Caki2 (cell line): ENCODE data around the gene CERS4. TPM values are rescaled to one million over a fixed set of nuclear protein-coding genes. Genes with fewer than 3 reads are reported as not detected.
"Not testable (repeated sequence)": the region's sequence is repeated elsewhere in the genome, so short reads cannot be mapped to it uniquely, and the experiment has no call there.

Source experiments
- DNase-seq: peaks from one replicate; pipeline ENCODE4 v3.0.0-alpha.2; 2015; ENCODE audit warnings: low read depth
- in situ Hi-C: cut with HindIII; loops from 2 replicates; pipeline ENCODE4 v1.10.0; 2016; ENCODE audit warnings: low sequenced_read_pairs, low pct_unique_long_range_greater_than_20kb, mixed read lengths
- total RNA-seq: library from RNA; depleted of rRNA; stranded (reverse); fragments of >200 nt; shearing (Covaris generic); gene quantifications from 2 replicates; pipeline ENCODE4 v1.2.3, GENCODE V29; 2014; ENCODE audit warnings: low replicate concordance; rRNA removed

Gene CERS4, protein sequence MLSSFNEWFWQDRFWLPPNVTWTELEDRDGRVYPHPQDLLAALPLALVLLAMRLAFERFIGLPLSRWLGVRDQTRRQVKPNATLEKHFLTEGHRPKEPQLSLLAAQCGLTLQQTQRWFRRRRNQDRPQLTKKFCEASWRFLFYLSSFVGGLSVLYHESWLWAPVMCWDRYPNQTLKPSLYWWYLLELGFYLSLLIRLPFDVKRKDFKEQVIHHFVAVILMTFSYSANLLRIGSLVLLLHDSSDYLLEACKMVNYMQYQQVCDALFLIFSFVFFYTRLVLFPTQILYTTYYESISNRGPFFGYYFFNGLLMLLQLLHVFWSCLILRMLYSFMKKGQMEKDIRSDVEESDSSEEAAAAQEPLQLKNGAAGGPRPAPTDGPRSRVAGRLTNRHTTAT
- total RNA-seq: 1.8 and 4.4 TPM in 2 replicates

DNA sequence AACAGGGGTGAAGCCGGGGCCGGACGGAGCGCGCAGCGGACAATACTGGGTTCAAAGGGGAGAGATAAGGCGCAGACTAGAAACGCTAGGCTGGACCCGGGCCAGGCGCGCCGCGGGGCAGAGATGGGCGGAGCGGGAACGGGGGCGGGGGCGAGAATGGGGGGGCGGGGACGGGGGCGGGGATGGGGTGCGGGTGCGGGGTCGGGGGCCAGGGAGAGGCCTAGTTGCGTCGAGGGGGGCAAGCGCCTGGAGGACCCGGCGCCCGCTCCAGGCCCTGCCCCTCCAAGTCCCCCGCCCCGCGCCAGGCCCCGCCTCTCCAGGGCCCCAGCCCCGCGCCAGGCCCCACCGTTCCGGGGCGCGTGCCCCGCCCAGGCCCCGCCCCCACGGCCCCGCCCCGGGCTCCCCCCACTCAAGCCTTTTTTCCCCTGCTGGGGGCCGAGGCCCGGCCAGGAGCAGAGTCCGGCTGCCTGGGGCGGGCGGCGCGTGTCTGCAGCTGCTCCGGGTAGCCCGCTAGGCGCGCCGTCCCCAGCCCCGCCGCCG lies at the start of gene CERS4:
Gene CERS4 (plus strand): TSS at position 449 of the 540 bp plus-strand sequence. CDS start 41,707 bp downstream, outside the sequence.
- DNase-seq: no peak

DNA sequence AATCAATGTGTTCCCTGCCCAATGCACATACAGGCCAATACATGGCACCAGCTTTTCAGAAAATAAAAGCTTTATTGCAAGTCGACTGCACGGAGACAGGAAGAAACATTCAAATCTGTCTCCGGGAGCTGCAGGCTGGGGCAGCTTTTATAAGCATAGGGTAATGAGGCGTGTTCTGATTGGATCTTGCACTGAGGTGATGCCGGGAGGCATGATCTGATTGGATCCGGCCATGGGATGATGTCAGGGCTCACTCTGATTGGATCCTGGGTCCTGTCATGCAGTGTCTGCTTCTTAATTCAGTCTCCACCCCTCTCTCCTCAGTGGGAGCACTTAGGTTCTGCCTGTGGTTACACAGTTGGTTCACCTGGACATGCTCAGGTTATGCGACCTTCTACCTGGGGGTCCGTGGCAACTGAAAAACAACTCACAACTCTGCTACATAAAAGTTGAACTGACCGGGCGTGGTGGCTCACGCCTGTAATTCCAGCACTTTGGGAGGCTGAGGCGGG lies 48.0 kb upstream of the CERS4 start:
- peak; percentile 38 for DNase-seq
- in situ Hi-C loops: no loop called here

More for the DNA sequence above, at the start of gene CERS4:
- in situ Hi-C loops: no loop called here

DNA sequence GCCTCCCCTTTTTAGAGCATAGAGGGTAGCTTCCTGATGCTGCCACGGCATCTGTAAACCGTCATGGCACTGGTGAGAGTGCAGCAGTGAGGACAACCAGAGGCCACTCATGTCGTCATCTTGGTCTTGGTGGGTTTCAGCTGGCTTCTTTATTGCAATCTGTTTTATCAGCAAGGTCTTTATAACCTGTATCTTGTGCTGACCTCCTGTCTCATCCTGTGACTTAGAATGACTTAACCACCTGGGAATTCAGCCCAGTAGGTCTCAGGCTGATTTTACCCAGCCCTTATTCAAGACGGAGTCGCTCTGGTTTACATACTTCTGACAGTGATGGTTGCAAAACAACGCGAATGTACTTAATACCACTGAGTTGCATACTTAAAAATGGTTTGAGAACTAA lies 45.4 kb upstream of the CERS4 start:
- in situ Hi-C loops: no loop called here

DNA sequence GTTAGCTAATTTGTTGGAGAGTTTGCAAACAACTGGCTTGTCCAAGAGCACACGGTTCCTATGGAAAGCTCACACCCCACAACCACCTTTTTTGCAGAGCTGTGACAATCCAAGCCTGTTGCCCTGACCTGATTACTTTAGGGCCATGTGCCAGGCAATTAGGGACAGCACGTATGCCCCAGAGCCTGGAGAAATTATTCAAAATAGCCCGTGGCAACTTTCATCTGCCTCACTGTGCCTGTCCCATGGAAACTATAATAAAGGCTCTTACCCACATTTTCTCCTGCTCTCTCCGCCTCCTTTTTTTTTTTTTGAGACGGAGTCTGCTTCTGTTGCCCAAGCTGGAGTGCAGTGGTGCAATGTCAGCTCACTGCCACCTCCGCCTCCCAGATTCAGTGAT lies 41.2 kb upstream of the CERS4 start:
- DNase-seq: no peak
- in situ Hi-C loops: no loop called here

More for the DNA sequence above, 45.4 kb upstream of the CERS4 start:
- DNase-seq: no peak

DNA sequence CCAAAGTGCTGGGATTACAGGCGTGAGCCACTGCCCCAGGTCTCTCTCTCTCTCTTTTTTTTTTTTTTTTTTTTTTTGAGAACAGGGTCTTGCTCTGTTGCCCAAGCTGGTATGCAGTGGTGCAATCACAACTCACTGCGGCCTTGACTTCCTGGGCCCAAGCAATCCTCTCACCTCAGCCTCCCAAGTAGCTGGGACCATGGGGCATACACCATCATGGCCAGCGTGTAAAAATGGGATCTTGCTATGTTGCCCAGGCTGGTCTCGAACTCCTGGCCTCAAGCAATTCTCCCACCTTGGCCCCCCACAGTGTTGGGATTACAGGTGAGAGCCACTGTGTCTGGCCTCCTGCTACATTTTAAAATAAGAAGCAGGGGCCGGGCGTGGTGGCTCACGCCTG lies 40.6 kb upstream of the CERS4 start:
- in situ Hi-C loops: no loop called here
- DNase-seq: no peak

DNA sequence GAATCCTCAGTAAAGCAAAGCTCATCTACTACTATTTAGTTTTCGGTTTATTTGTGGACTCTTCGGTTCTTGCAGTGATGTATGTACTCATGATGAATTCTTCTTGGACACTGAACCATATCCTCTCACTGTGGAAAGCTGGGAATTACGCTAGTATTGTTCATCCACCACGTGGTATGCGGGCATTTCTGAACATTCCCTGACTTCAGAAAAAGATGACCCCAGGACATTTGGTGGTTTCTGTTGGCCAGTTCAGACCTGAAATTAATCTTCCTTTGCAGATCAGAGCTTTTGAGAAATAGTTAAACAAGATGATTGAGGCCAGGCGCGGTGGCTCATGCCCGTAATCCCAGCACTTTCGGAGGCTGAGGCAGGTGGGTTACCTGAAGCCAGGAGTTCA lies 34.5 kb upstream of the CERS4 start:
- peak; percentile 93 for DNase-seq
- in situ Hi-C loops: no loop called here

DNA sequence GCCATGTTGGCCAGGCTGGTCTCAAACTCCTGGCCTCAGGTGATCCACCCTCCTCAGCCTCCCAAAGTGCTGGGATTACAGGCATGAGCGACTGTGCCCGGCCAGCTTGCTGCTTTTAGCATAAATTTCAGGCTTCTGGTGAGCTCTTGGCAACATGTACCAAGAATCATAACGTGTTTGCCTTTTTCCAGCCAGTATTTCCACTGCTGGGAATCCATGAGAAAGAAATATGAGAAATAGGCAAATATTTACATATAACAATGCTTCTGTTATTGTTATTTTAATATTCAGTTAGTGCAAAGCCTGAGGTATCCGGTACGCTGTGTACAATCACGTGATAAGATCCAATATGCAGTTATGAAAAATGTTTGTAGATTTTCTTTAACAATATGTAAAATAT lies 29.2 kb upstream of the CERS4 start:
- in situ Hi-C loops: no loop called here
- no peak for DNase-seq

DNA sequence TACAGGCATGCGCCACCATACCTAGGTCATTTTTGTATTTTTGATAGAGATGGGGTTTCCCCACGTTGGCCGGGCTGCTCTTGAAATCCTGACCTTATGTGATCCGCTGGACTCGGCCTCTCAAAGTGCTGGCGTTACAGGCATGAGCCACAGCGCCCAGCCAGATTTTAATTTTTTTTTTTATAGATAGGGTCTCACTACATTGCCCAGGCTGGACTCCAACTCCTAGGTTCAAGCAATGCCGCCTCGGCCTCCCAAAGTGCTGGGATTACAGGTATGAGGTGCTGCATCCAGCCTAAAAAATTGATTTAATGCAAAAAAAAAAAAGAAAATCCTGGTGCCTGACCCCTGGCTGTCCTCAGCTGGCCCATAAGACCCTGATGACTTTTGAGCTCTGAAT lies 24.9 kb upstream of the CERS4 start:
- in situ Hi-C loops: no loop called here
- DNase-seq: no peak

DNA sequence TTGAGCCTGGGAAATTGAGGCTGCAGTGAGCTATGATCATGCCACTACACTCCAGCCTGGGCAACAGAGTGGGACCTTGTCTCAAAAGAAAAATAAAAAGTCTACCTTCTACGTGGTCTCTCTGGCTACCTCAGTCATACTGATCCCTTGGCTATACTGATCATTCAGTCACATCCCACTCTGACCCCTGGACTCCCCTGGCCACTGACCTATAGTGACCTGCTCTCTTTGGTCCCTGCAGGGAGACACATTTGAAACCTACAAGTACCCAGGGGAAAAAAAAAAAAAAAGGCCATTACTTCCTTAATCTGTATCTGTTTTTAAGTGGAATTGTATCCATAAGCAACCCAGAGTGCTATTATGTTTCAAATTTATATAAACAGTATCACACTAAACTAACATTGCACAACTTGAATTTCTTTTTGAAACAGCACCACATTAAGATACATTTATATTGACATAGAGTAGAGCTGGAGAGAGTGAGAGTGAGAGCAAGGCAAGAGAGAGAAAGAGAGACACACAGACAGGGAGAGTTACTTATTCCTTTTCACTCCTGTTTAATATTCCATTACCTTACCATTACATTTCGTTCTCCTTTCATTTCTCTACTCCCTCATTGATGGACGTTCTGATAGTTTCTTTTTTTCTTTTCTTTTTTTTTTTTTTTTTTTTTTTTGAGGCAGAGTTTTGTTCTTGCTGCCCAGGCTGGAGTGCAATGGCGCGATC lies 23.7 kb upstream of the CERS4 start:
- in situ Hi-C loops: no loop called here
- no peak for DNase-seq

DNA sequence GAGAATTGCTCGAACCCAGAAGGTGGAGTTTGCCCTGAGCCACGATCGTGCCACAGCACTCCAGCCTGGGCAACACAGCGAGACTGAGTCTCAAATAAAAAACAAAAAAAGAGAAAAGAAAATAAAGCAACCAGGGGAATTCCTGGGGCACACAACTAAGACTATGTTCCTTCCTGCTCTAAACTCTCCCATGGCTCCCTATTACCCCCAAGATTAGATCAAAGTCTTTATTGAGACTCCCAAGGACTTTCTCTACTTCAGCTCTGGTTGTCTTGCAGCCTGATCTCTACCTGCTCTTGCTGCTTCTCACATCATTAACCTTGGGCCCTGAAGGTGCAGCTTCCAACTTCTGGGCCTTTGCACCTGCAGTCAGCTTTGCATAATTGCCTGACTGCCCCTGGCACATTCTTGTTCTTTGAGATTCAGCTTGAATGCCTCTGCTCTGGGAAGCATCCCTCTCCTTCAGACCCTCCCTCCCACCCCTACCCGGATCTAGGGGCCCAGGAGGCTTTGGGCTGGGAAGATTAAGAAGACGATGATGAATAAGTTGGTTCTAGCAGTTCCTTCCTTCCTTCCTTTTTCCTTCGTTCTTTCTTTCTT lies 16.8 kb upstream of the CERS4 start:
- DNase-seq: no peak
- in situ Hi-C loops: no loop called here

DNA sequence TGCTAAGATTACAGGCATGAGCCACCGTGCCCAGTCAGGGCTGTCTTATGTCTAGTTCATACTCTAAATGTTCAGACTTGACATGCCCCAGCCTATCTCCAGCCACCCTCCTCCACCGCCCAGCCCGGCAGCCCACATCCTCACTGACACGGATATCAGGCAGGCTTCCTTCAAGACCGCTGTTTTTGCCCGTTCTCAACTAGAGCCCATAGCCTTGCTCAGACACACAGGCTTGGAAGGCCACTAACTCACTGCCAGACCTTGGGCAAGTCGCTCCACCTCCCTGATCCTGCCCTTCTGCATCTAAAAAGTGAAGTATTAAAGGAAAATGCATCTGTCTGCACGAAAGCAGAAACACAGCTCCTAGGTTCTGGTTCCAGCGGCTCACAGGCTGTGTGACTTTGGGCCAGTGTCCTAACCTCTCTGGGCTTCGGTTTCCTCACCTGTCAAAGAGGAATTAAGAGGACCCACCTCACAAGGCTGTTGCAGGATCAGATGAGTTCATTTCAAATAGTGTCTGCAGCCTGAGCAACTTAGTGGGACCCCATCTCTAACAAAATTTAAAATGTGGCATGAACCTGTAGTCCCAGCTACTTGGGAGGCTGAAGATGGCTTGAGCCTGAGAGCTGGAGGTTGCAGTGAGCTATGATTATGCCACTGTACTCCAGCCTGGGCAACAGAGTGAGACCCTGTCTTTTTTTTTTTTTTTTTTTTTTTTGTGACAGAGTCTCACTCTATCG lies 14.5 kb upstream of the CERS4 start:
- in situ Hi-C loops: no loop called here
- no peak for DNase-seq

DNA sequence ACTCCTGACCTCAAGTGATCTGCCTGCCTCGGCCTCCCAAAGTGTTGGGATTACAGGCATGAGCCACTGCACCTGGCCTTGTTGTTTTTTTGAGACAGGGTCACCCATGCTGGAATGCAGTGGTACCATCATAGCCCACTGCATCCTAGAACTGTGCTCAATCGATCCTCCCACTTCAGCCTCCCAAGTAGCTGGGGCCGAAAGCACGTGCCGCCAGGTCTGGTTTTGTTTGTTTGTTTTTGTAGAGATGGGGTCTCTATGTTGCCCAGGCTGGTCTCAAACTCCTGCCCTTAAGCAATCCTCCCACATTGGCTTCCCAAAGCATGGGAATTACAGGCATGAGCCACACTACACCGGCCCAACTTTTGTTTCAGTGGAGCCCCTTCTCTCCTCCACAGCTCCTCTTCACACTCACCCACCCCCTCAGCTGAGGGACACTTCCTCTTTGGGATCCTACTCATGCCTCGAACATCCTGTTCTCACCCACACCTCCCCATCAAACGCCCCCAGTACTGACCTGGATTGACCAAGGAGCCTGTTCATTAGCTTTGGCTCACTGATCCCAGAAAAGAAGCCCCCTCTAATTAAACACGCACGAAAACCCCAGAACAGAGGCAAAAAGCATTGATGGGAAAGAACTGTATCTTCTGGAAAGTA lies 12.8 kb upstream of the CERS4 start:
- in situ Hi-C loops: no loop called here
- no peak for DNase-seq

DNA sequence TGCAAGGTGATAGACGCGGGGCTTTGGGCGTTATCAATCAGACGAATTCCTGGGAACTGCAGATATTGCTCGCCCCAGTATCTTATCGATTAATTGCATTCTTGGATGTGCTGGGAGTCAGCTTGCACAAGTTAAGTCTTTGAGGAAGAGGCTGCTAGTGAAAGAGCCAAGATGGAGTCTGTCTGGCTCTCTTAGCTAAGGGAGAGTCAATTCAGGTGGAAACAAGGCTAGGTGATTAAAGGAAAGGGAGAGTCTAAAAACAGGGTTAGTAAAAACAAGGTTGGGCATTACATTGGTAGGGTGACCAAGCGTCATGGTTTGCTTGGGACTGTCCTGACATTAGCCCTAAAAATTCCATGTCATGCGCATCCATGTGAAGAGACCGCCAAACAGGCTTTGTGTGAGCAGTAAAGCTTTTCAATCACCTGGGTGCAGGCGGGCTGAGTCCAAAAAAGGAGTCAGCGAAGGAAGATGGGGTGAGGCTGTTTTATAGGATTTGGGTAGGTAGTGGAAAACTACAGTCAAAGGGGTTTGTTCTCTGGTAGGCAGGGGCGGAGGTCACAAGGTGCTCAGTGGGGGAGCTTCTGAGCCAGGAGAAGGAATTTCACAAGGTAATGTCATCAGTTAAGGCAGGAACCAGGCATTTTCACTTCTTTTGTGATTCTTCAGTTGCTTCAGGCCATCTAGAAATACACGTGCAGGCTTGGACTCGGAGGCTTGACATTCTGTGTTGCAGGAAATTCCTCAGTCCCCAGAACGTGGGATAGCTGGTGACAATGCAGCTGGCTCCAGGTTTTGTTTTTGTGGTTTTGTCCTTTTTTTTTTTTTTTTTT lies 5.7 kb upstream of the CERS4 start:
- in situ Hi-C loops: not testable (repeated sequence)

DNA sequence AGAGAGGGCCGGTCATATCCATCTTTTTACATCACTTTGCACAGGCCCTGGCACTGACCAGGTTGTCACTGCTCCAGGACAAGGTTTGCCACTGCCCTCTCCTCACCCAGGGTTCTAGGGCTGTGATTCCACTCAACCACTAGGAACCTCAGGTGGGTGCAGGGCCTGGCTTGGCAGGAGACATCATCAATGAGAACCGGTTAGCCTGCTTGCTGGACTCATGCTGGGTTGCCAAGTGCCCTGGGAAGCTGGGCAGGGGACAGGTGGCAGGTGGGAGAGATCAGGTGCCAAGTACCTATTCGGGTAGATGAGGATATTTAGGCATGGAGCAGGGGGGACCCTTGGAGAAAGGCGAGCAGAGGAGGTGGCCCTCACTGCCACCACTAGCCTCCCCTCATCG lies 4.2 kb upstream of the CERS4 start:
- DNase-seq: no peak
- in situ Hi-C loops: no loop called here

More for the DNA sequence above, 5.7 kb upstream of the CERS4 start:
- DNase-seq: not testable (repeated sequence)

DNA sequence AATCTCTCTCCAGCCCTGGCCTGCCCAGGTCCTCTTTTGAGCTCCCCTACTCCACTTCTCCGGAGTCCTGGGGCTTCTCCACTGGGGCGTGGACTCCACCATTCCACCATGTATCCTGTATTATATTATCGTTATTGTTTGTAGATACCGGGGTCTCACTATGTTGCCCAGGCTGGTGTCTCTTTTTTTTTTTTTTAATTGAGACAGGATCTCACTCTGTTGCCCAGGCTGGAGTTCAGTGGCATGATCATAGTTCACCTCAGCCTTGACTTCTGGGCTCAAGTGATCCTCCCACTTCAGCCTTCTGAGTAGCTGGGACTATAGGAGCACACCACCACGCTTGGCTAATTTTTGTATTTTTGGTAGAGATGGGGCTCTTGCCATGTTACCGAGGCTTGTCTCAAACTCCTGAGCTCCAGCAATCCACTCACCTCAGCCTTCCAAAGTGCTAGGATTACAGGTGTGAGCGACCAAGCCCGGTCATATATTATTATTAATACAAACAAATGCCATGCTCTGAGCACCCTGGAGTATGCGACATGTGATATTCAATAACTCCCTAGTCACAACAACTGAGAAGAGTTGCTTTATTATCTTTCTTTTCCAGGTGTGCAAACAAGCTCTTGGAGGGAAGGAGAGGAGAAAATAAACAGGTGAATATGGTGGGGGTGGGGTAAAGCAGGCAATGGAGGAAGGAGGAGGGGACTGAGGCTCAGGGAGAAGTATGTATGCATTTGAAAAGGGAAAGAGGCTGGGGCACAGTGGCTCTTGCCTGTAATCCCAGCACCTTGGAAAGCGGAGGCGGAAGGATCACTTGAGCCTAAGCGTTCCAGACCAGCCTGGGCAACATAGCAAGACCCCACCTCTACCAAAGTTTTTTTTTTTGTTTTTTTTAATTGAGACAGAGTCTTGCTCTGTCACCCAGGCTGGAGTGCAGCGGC lies 2.8 kb upstream of the CERS4 start:
- in situ Hi-C loops: no loop called here

DNA sequence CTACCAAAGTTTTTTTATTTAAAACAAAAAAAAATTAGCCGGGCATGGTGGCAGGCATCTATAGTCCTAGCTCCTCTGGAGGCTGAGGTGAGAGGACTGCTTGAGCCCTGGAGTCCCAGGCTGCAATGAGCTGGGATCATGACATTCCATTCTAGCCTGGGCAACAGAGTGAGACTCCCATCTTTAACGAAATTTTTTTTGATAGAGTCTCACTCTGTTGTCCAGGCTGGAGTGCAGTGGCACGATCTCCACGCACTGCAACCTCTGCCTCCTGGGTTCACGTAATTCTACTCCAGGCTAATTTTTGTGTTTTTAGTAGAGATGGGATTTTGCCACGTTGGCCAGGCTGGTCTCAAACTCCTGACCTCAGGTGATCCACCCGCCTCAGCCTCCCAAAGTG lies 1.8 kb upstream of the CERS4 start:
- in situ Hi-C loops: not testable (repeated sequence)

More for the DNA sequence above, 2.8 kb upstream of the CERS4 start:
- DNase-seq: no peak

More for the DNA sequence above, 1.8 kb upstream of the CERS4 start:
- DNase-seq: not testable (repeated sequence)
